AG04450 (cell line): ENCODE measurements around the gene TRABD2A. TPM values are rescaled to one million over a fixed set of nuclear protein-coding genes. Genes with fewer than 3 reads are reported as not detected.
A peak's percentile ranks its signal among the peaks of the same experiment; 100 is the strongest.

Source experiments
- CTCF ChIA-PET: fragments of 300-600, 350-600 bp; formaldehyde crosslinking; extraction: SDS; loops from one replicate; lab custom pipeline; 2022; ENCODE audit warnings: antibody characterized with exemption, inconsistent platforms; lab: Charles Lee
- POLR2A ChIA-PET: fragments of 350-600 bp; formaldehyde crosslinking; extraction: SDS; loops from one replicate; lab custom pipeline; 2021; ENCODE audit warnings: antibody characterized with exemption, inconsistent platforms; lab: Yijun Ruan, JAX
- DNase-seq: peaks from one replicate; pipeline ENCODE4 v3.0.0-alpha.2; 2011; ENCODE audit warnings: low read depth, low spot score
- H3K27ac ChIP-seq: one replicate; pipeline ENCODE4 v1.5.1; 2012; ENCODE audit warnings: low read depth, low read length, control low read depth
- H3K27me3 ChIP-seq: one replicate; pipeline ENCODE4 v1.6.0; 2012; ENCODE audit warnings: low read length; ENCODE audit not compliant: control insufficient read depth, insufficient read depth
- H3K4me3 ChIP-seq: 2 replicates; pipeline ENCODE4 v1.5.1; 2011; ENCODE audit warnings: mild to moderate bottlenecking, low read depth, low read length, control low read depth
- H3K9me3 ChIP-seq: 2 replicates; pipeline ENCODE4 v1.5.1; 2012; ENCODE audit warnings: low read length; ENCODE audit not compliant: control insufficient read depth, insufficient read depth
- CTCF ChIP-seq: IDR thresholded peaks from 2 replicates; pipeline ENCODE4 v1.5.1; 2011; ENCODE audit warnings: low read depth, low read length, control low read depth, inconsistent platforms
- polyA plus RNA-seq: library from polyadenylated mRNA; depleted of rRNA; stranded (reverse); fragments of >200 nt; gene quantifications from 2 replicates; pipeline ENCODE4 v1.2.3, GENCODE V29; 2011

TRABD2A gene
- polyA plus RNA-seq, 1 experiment: 30.2 TPM

- no peak overlapping the region for H3K27ac ChIP-seq
- DNase-seq: no peak
- H3K9me3 ChIP-seq: no peaks in the 10 kb centered on the region
- CTCF ChIA-PET: no interaction called here
- TF ChIP-seq CTCF: no peak
- POLR2A ChIA-PET: no interaction called here
- no peak overlapping the region for H3K4me3 ChIP-seq
- no peaks in the 10 kb centered on the region for H3K27me3 ChIP-seq
Measured at GRCh38 chr2:84830095-84830494, 50.8 kb downstream of the TRABD2A start.

GRCh38 chr2:84829693-84830092 lies 51.2 kb downstream of the TRABD2A start:
- Histone ChIP-seq H3K9me3 (no peaks in the 10 kb centered on the region), H3K4me3 (no peak overlapping the region), H3K27me3 (no peaks in the 10 kb centered on the region), H3K27ac (peak overlapping the region; percentile 21)
- TF ChIP-seq CTCF: no peak
- ChIA-PET POLR2A (no interaction called here), CTCF (no interaction called here)
- DNase-seq: no peak

GRCh38 chr2:84827978-84828575 lies 52.8 kb downstream of the TRABD2A start:
- Histone ChIP-seq H3K4me3 (no peak overlapping the region), H3K27me3 (no peaks in the 10 kb centered on the region), H3K9me3 (no peaks in the 10 kb centered on the region; the same call in 1 of the 2 replicates), H3K27ac (no peak overlapping the region)
- no peak for DNase-seq
- CTCF ChIA-PET: no interaction called here
- TF ChIP-seq CTCF: no peak
- POLR2A ChIA-PET: no interaction called here

GRCh38 chr2:84823788-84824187 lies 57.1 kb downstream of the TRABD2A start:
- ChIA-PET POLR2A (no interaction called here), CTCF (no interaction called here)
- Histone ChIP-seq H3K9me3 (no peaks in the 10 kb centered on the region; the same call in 1 of the 2 replicates), H3K27me3 (no peaks in the 10 kb centered on the region), H3K4me3 (no peak overlapping the region), H3K27ac (no peak overlapping the region)
- no peak for DNase-seq
- no peak for TF ChIP-seq CTCF

GRCh38 chr2:84823229-84823628 lies 57.7 kb downstream of the TRABD2A start:
- Histone ChIP-seq H3K27me3 (no peaks in the 10 kb centered on the region), H3K27ac (no peak overlapping the region), H3K9me3 (no peaks in the 10 kb centered on the region; the same call in 1 of the 2 replicates), H3K4me3 (no peak overlapping the region)
- no peak for TF ChIP-seq CTCF
- no peak for DNase-seq
- CTCF ChIA-PET: no interaction called here
- POLR2A ChIA-PET: no interaction called here
